Caco-2 (cell line): ENCODE results near the gene TXNDC17. TPM values are rescaled to one million over a fixed set of nuclear protein-coding genes. Genes with fewer than 3 reads are reported as not detected.

Experiments
- BruUV-seq: library from RNA; stranded (reverse); fragments of 400-500 nt; replicated peaks from 2 replicates; lab custom pipeline; 2021; lab: Mats Ljungman, UMichigan
- CTCF ChIA-PET: fragments of 300-600 bp; sonication (Branson Sonifier 250); formaldehyde crosslinking; loops from one replicate; lab custom pipeline; 2022; ENCODE audit warnings: antibody characterized with exemption; lab: Charles Lee
- POLR2A ChIA-PET: fragments of 300-600 bp; sonication (Branson Sonifier 250); formaldehyde crosslinking; loops from one replicate; lab custom pipeline; 2022; ENCODE audit warnings: antibody characterized with exemption; lab: Charles Lee
- DNase-seq, 2 experiments: peaks; one replicate each; pipeline versions ENCODE4 v3.0.0 to v3.0.0-alpha.2; 2020 to 2022
- H3K27me3 ChIP-seq: replicated peaks from 2 replicates; pipeline ENCODE4 v1.6.0; 2011; ENCODE audit warnings: low read length; ENCODE audit not compliant: control insufficient read depth, insufficient read depth
- H3K36me3 ChIP-seq: 2 replicates; pipeline ENCODE4 v1.5.1; 2011; ENCODE audit warnings: low read length; ENCODE audit not compliant: control insufficient read depth, insufficient read depth
- H3K4me1 ChIP-seq: fragments of 250-450 bp; sonication (Bioruptor Pico); 2 replicates; pipeline ENCODE4 v1.5.1; 2020; ENCODE audit warnings: mild to moderate bottlenecking
- H3K4me3 ChIP-seq: 2 replicates; pipeline ENCODE4 v1.5.1; 2011; ENCODE audit warnings: low read depth, mild to moderate bottlenecking, control low read depth, low read length
- H3K9me3 ChIP-seq: fragments of 250-450 bp; sonication (Bioruptor Pico); 2 replicates; pipeline ENCODE4 v1.5.1; 2020; ENCODE audit warnings: mild to moderate bottlenecking, moderate library complexity
- H3K27ac Mint-ChIP-seq: one replicate; pipeline ENCODE4 v1.8.0; 2022; ENCODE audit warnings: mixed read lengths; ENCODE audit not compliant: unreplicated experiment
- H3K27me3 Mint-ChIP-seq: one replicate; pipeline ENCODE4 v1.8.0; 2022; ENCODE audit warnings: mixed read lengths; ENCODE audit not compliant: insufficient read depth, unreplicated experiment
- H3K36me3 Mint-ChIP-seq: one replicate; pipeline ENCODE4 v1.8.0; 2022; ENCODE audit warnings: mild to moderate bottlenecking, mixed read lengths; ENCODE audit not compliant: insufficient read depth, unreplicated experiment
- H3K4me1 Mint-ChIP-seq: one replicate; pipeline ENCODE4 v1.8.0; 2022; ENCODE audit warnings: low read depth, mixed read lengths; ENCODE audit not compliant: unreplicated experiment
- H3K4me3 Mint-ChIP-seq: one replicate; pipeline ENCODE4 v1.8.0; 2022; ENCODE audit warnings: mild to moderate bottlenecking, moderate library complexity, mixed read lengths; ENCODE audit not compliant: unreplicated experiment
- H3K9me3 Mint-ChIP-seq: one replicate; pipeline ENCODE4 v1.8.0; 2022; ENCODE audit warnings: mixed read lengths; ENCODE audit not compliant: unreplicated experiment
- intact Hi-C: fragments of 100-400 bp; cut with micrococcal nuclease; formaldehyde crosslinking; loops from one replicate; pipeline ENCODE4 v1.10.0; 2022; ENCODE audit not compliant: unreplicated experiment
- total RNA-seq: library from RNA; stranded (reverse); gene quantifications from 2 replicates; pipeline ENCODE4 v1.2.3, GENCODE V29; 2022
- TF ChIP-seq, protein P1 (sequence below), 2 experiments: fragments of 200-600 bp in 1 of 2; IDR thresholded peaks; 1 replicate in 1 of 2; 2 replicates in 1 of 2; pipeline versions ENCODE4 v1.5.1 to v1.8.0; 2011 to 2022; ENCODE audit warnings: antibody characterized with exemption in 1 of 2, control low read depth in 1 of 2, inconsistent platforms in 1 of 2, low read depth in 1 of 2, low read length in 1 of 2, mild to moderate bottlenecking in 1 of 2, moderate library complexity in 1 of 2; ENCODE audit not compliant: insufficient read depth in 1 of 2, severe bottlenecking in 1 of 2, unreplicated experiment in 1 of 2

The TXNDC17 gene
- total RNA-seq, 1 experiment from 2014 or later = 59.1 TPM

DNA sequence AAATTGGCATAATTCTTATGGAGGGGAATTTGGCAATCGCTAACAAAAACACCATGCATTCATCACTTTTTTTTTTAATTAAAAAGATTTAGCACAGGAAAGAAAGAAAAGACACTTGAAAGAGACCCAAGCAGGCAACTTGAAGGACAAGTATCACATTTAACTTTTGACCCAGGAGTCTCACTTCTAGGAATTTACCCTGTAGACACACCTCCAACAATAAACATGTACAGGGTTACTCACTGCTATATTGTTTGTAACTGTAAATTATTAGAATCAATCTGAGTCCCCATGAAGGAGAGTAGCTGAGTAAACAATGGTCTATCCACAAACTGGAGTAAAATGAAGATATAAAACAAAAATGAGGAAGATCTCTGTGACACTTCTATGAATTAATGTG is 10.5 kb upstream of the TXNDC17 start:
- TF ChIP-seq, protein P1, sequence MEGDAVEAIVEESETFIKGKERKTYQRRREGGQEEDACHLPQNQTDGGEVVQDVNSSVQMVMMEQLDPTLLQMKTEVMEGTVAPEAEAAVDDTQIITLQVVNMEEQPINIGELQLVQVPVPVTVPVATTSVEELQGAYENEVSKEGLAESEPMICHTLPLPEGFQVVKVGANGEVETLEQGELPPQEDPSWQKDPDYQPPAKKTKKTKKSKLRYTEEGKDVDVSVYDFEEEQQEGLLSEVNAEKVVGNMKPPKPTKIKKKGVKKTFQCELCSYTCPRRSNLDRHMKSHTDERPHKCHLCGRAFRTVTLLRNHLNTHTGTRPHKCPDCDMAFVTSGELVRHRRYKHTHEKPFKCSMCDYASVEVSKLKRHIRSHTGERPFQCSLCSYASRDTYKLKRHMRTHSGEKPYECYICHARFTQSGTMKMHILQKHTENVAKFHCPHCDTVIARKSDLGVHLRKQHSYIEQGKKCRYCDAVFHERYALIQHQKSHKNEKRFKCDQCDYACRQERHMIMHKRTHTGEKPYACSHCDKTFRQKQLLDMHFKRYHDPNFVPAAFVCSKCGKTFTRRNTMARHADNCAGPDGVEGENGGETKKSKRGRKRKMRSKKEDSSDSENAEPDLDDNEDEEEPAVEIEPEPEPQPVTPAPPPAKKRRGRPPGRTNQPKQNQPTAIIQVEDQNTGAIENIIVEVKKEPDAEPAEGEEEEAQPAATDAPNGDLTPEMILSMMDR (IDR thresholded peaks at IDR 0.05; ENCODE audit: insufficient read depth in 1 of 2, low read depth in 1 of 2, low read length in 1 of 2, severe bottlenecking in 1 of 2, unreplicated experiment in 1 of 2) = no peak
- no peak overlapping the region for H3K4me3 Mint-ChIP-seq
- Histone ChIP-seq H3K9me3 (no peaks in the 10 kb centered on the region), H3K27me3 (no peaks in the 10 kb centered on the region), H3K36me3 (no peaks in the 10 kb centered on the region), H3K4me1 (no peaks in the 10 kb centered on the region), H3K4me3 (no peak overlapping the region)
- intact Hi-C loops = no loop called here
- no TSS peak for BruUV-seq
- H3K36me3 Mint-ChIP-seq = no peaks in the 10 kb centered on the region
- no peaks in the 10 kb centered on the region for H3K27me3 Mint-ChIP-seq
- ChIA-PET POLR2A (no interaction called here), CTCF (no interaction called here)
- H3K4me1 Mint-ChIP-seq = no peaks in the 10 kb centered on the region
- H3K27ac Mint-ChIP-seq = no peak overlapping the region
- H3K9me3 Mint-ChIP-seq = no peaks in the 10 kb centered on the region
- no peak for DNase-seq

DNA sequence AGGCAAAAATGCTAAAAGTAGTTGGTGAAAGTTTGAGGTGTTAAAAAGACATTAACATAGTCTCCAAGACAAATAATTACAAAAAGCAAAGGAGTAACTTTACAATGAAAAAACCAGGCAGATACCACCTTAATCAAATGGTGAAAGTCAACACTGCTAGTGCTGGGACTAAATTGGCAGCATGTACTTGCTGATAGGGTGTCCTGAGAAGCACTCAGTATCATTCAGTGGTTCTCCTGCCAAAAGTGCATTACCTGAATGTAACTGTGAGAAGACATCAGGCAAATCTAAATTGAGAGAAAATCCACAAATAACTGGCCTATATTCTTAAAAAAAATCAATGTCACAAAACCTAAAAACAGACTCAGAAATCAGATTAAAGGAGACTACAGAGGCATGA is 8.3 kb upstream of the TXNDC17 start:
- TF ChIP-seq, protein P1 (IDR thresholded peaks at IDR 0.05; ENCODE audit: insufficient read depth in 1 of 2, low read depth in 1 of 2, low read length in 1 of 2, severe bottlenecking in 1 of 2, unreplicated experiment in 1 of 2) = no peak
- no peak overlapping the region for H3K27ac Mint-ChIP-seq
- intact Hi-C loops = no loop called here
- POLR2A ChIA-PET = no interaction called here
- no peak overlapping the region for H3K4me3 Mint-ChIP-seq
- no peaks in the 10 kb centered on the region for H3K4me1 Mint-ChIP-seq
- H3K9me3 ChIP-seq = no peaks in the 10 kb centered on the region
- no TSS peak for BruUV-seq
- H3K27me3 ChIP-seq = no peaks in the 10 kb centered on the region
- no peaks in the 10 kb centered on the region for H3K36me3 Mint-ChIP-seq
- H3K27me3 Mint-ChIP-seq = no peaks in the 10 kb centered on the region
- H3K9me3 Mint-ChIP-seq = no peaks in the 10 kb centered on the region
- no peaks in the 10 kb centered on the region for H3K4me1 ChIP-seq
- CTCF ChIA-PET = no interaction called here
- H3K4me3 ChIP-seq = no peak overlapping the region
- H3K36me3 ChIP-seq = no peaks in the 10 kb centered on the region
- DNase-seq = no peak

DNA sequence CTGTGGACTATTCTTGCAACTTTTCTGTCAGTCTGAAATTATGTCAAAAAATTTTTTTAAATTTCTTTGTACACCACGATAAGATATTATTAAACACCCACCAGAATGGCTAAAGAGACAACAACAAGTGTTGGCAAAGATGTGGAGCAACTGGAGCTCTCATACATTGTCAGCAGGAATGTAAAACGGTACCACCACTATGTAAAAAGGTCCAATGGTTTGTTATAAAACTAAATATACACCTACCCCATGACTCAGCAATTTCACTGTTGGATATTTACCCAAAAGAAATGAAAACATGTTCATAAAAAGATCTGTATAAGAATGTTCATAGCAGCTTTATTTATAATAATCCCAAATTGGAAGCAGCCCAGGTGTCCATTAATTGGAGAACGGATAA is 7.6 kb upstream of the TXNDC17 start:
- H3K27me3 Mint-ChIP-seq = no peaks in the 10 kb centered on the region
- POLR2A ChIA-PET = no interaction called here
- intact Hi-C loops = no loop called here

More for the DNA sequence above, 7.6 kb upstream of the TXNDC17 start:
- BruUV-seq = no TSS peak
- TF ChIP-seq, protein P1 (IDR thresholded peaks at IDR 0.05; ENCODE audit: insufficient read depth in 1 of 2, low read depth in 1 of 2, low read length in 1 of 2, severe bottlenecking in 1 of 2, unreplicated experiment in 1 of 2) = no peak
- DNase-seq = no peak
- Histone ChIP-seq H3K36me3 (no peaks in the 10 kb centered on the region), H3K4me1 (no peaks in the 10 kb centered on the region), H3K27me3 (no peaks in the 10 kb centered on the region), H3K4me3 (no peak overlapping the region), H3K9me3 (no peaks in the 10 kb centered on the region)
- Mint-ChIP-seq H3K27ac (no peak overlapping the region), H3K4me3 (no peak overlapping the region), H3K36me3 (no peaks in the 10 kb centered on the region), H3K9me3 (no peaks in the 10 kb centered on the region), H3K4me1 (no peaks in the 10 kb centered on the region)
- CTCF ChIA-PET = no interaction called here
